Endothelial cell (in vitro differentiated cells): ENCODE measurements around the gene MREG. TPM values are rescaled to one million over a fixed set of nuclear protein-coding genes. Genes with fewer than 3 reads are reported as not detected.
A peak's percentile ranks its signal among the peaks of the same experiment; 100 is the strongest.
"Not testable (repeated sequence)": the region's sequence is repeated elsewhere in the genome, so short reads cannot be mapped to it uniquely, and the experiment has no call there.

ENCODE experiments used
- DNase-seq: peaks from one replicate; pipeline ENCODE4 v3.0.0; 2021; ENCODE audit warnings: low spot score
- H3K27ac Mint-ChIP-seq: one replicate; pipeline ENCODE4 v1.8.0; 2021; ENCODE audit warnings: mixed read lengths, inconsistent platforms; ENCODE audit not compliant: unreplicated experiment
- H3K27me3 Mint-ChIP-seq: one replicate; pipeline ENCODE4 v1.8.0; 2021; ENCODE audit warnings: mild to moderate bottlenecking, moderate library complexity, mixed read lengths, inconsistent platforms; ENCODE audit not compliant: unreplicated experiment
- H3K36me3 Mint-ChIP-seq: one replicate; pipeline ENCODE4 v1.8.0; 2021; ENCODE audit warnings: mild to moderate bottlenecking, low read depth, mixed read lengths, inconsistent platforms; ENCODE audit not compliant: unreplicated experiment
- H3K4me1 Mint-ChIP-seq: one replicate; pipeline ENCODE4 v1.8.0; 2021; ENCODE audit warnings: mild to moderate bottlenecking, mixed read lengths, inconsistent platforms; ENCODE audit not compliant: unreplicated experiment
- H3K4me3 Mint-ChIP-seq: one replicate; pipeline ENCODE4 v1.8.0; 2021; ENCODE audit warnings: mild to moderate bottlenecking, mixed read lengths, inconsistent platforms; ENCODE audit not compliant: unreplicated experiment
- H3K9me3 Mint-ChIP-seq: one replicate; pipeline ENCODE4 v1.8.0; 2021; ENCODE audit warnings: mixed read lengths, inconsistent platforms; ENCODE audit not compliant: unreplicated experiment
- CTCF ChIP-seq: fragments of 200-600 bp; sonication (generic); IDR thresholded peaks from one replicate; pipeline ENCODE4 v1.5.0; 2021; ENCODE audit warnings: antibody characterized with exemption; ENCODE audit not compliant: unreplicated experiment
- total RNA-seq: library from RNA; stranded (reverse); fragmentation: NEBNext Ultra II Directional; extraction: Animal tissue kit (Norgen Biotek cat#: 25700); gene quantifications from one replicate; pipeline ENCODE4 v1.2.1, GENCODE V29; 2021; ENCODE audit not compliant: unreplicated experiment

The MREG gene
- total RNA-seq, 1 donor from 2014 or later = 26.1 TPM

- Mint-ChIP-seq H3K27me3 (peaks cover 5% of the 10 kb centered on the region), H3K27ac (peak overlapping the region; percentile 65), H3K4me3 (peak overlapping the region; percentile 93), H3K36me3 (no peaks in the 10 kb centered on the region), H3K4me1 (peaks cover 25% of the 10 kb centered on the region), H3K9me3 (no peaks in the 10 kb centered on the region)
- DNase-seq = no peak
- TF ChIP-seq CTCF = no peak
These were observed 1.1 kb downstream of the MREG start for GRCh38 chr2:216012133-216012829.

- H3K4me3 Mint-ChIP-seq, H3K27ac Mint-ChIP-seq, H3K27me3 Mint-ChIP-seq, H3K36me3 Mint-ChIP-seq, DNase-seq, H3K9me3 Mint-ChIP-seq: not testable (repeated sequence)
- peaks cover 37% of the 10 kb centered on the region for H3K4me1 Mint-ChIP-seq
These were observed 4.1 kb downstream of the MREG start for GRCh38 chr2:216009215-216009614.

GRCh38 chr2:216008387-216008786 lies 5.0 kb downstream of the MREG start:
- no peak overlapping the region for H3K27ac Mint-ChIP-seq
- H3K9me3 Mint-ChIP-seq = no peaks in the 10 kb centered on the region
- peaks cover 42% of the 10 kb centered on the region for H3K4me1 Mint-ChIP-seq
- H3K4me3 Mint-ChIP-seq = no peak overlapping the region
- DNase-seq = no peak
- H3K27me3 Mint-ChIP-seq = peaks cover 7% of the 10 kb centered on the region
- no peaks in the 10 kb centered on the region for H3K36me3 Mint-ChIP-seq
- no peak for TF ChIP-seq CTCF

GRCh38 chr2:216006164-216006663 lies 7.1 kb downstream of the MREG start:
- Mint-ChIP-seq H3K36me3 (no peaks in the 10 kb centered on the region), H3K4me3 (peak overlapping the region; percentile 40), H3K27me3 (peaks cover 9% of the 10 kb centered on the region), H3K4me1 (peaks cover 42% of the 10 kb centered on the region), H3K27ac (peak overlapping the region; percentile 65), H3K9me3 (no peaks in the 10 kb centered on the region)
- DNase-seq = peak; percentile 54
- no peak for TF ChIP-seq CTCF

GRCh38 chr2:216004697-216005283 lies 8.6 kb downstream of the MREG start:
- no peaks in the 10 kb centered on the region for H3K36me3 Mint-ChIP-seq
- no peak overlapping the region for H3K4me3 Mint-ChIP-seq
- no peak for DNase-seq
- H3K27me3 Mint-ChIP-seq = peaks cover 9% of the 10 kb centered on the region
- peak overlapping the region; percentile 30 for H3K27ac Mint-ChIP-seq
- no peak for TF ChIP-seq CTCF
- no peaks in the 10 kb centered on the region for H3K9me3 Mint-ChIP-seq
- H3K4me1 Mint-ChIP-seq = peaks cover 42% of the 10 kb centered on the region
